AG08396 (cell line): Measurements from ENCODE around the gene ABCB9.
"Not testable (repeated sequence)": the region's sequence is repeated elsewhere in the genome, so short reads cannot be mapped to it uniquely, and the experiment has no call there.

ENCODE experiments used
- DNase-seq: peaks from one replicate; pipeline ENCODE4 v3.0.0; 2012; ENCODE audit warnings: low spot score, mixed read lengths

Gene ABCB9

GRCh38 chr12:122937622-122938091, 28.6 kb downstream of the ABCB9 start:
- DNase-seq, result no peak

GRCh38 chr12:122935318-122935717, 30.9 kb downstream of the ABCB9 start:
- DNase-seq, result no peak

GRCh38 chr12:122934722-122935121, 31.5 kb downstream of the ABCB9 start:
- no peak for DNase-seq

- no peak for DNase-seq
Observed at GRCh38 chr12:122932207-122932606, 34.1 kb downstream of the ABCB9 start.

- DNase-seq, result no peak
Observed at GRCh38 chr12:122929812-122930211, 36.5 kb downstream of the ABCB9 start.

- peak; percentile 7 for DNase-seq
Observed at GRCh38 chr12:122929148-122929538, 37.1 kb downstream of the ABCB9 start.

- no peak for DNase-seq
Observed at GRCh38 chr12:122928404-122929147, 37.7 kb downstream of the ABCB9 start.

- no peak for DNase-seq
Observed at GRCh38 chr12:122927756-122928403, 38.4 kb downstream of the ABCB9 start.

- no peak for DNase-seq
Observed at GRCh38 chr12:122921917-122922316, 44.3 kb downstream of the ABCB9 start.

- DNase-seq, result no peak
Observed at GRCh38 chr12:122920687-122921086, 45.6 kb downstream of the ABCB9 start.

GRCh38 chr12:122918827-122919226, 47.4 kb downstream of the ABCB9 start:
- no peak for DNase-seq

- peak; percentile 45 for DNase-seq
Observed at GRCh38 chr12:122917507-122918121, 48.6 kb downstream of the ABCB9 start.

GRCh38 chr12:122909442-122910288, 56.6 kb downstream of the ABCB9 start:
- DNase-seq, result no peak

- DNase-seq, result no peak
Observed at GRCh38 chr12:122908915-122909314, 57.3 kb downstream of the ABCB9 start.

- DNase-seq, result not testable (repeated sequence)
Observed at GRCh38 chr12:122905258-122905657, 61.0 kb downstream of the ABCB9 start.

- DNase-seq, result no peak
Observed at GRCh38 chr12:122903693-122904034, 62.6 kb downstream of the ABCB9 start.

GRCh38 chr12:122902854-122903692, 63.2 kb downstream of the ABCB9 start:
- no peak for DNase-seq

- no peak for DNase-seq
Observed at GRCh38 chr12:122899887-122900286, 66.4 kb downstream of the ABCB9 start.

- no peak for DNase-seq
Observed at GRCh38 chr12:122896662-122897061, 69.6 kb downstream of the ABCB9 start.

GRCh38 chr12:122895704-122896636, 70.3 kb downstream of the ABCB9 start, which contains the start of gene VPS37B:
VPS37B (minus strand) TSS chr12:122896124; CDS start chr12:122896062, 62 bp downstream.
- DNase-seq, result peak; percentile 96
